Epithelial cell of proximal tubule (primary cell): ENCODE results near the gene SORCS2. TPM values are rescaled to one million over a fixed set of nuclear protein-coding genes. Genes with fewer than 3 reads are reported as not detected.
A peak's percentile ranks its signal among the peaks of the same experiment; 100 is the strongest.

Experiments
- DNase-seq: peaks from one replicate; pipeline ENCODE4 v3.0.0-alpha.2; 2011; ENCODE audit warnings: low read depth
- H3K4me3 ChIP-seq: 2 replicates; pipeline ENCODE4 v1.5.1; 2011; ENCODE audit warnings: low read depth, mild to moderate bottlenecking, low read length
- total RNA-seq: library from RNA; depleted of rRNA; stranded (reverse); fragments of >200 nt; gene quantifications from 2 replicates; pipeline ENCODE4 v1.2.3, GENCODE V29; 2015
- TF ChIP-seq, protein P1 (sequence below): conservative IDR thresholded peaks from 2 replicates; pipeline ENCODE4 v1.5.1; 2012; ENCODE audit warnings: low read depth, mild to moderate bottlenecking, low read length

SORCS2 gene
- total RNA-seq, 1 donor from 2014 or later = 0.29 TPM

GRCh38 chr4:7747566-7747965 lies 555.2 kb downstream of the SORCS2 start:
- H3K4me3 ChIP-seq = no peak overlapping the region
- TF ChIP-seq, protein P1, sequence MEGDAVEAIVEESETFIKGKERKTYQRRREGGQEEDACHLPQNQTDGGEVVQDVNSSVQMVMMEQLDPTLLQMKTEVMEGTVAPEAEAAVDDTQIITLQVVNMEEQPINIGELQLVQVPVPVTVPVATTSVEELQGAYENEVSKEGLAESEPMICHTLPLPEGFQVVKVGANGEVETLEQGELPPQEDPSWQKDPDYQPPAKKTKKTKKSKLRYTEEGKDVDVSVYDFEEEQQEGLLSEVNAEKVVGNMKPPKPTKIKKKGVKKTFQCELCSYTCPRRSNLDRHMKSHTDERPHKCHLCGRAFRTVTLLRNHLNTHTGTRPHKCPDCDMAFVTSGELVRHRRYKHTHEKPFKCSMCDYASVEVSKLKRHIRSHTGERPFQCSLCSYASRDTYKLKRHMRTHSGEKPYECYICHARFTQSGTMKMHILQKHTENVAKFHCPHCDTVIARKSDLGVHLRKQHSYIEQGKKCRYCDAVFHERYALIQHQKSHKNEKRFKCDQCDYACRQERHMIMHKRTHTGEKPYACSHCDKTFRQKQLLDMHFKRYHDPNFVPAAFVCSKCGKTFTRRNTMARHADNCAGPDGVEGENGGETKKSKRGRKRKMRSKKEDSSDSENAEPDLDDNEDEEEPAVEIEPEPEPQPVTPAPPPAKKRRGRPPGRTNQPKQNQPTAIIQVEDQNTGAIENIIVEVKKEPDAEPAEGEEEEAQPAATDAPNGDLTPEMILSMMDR = no peak
- no peak for DNase-seq

GRCh38 chr4:7750523-7750922 lies 558.2 kb downstream of the SORCS2 start:
- DNase-seq = no peak
- TF ChIP-seq, protein P1 = no peak
- no peak overlapping the region for H3K4me3 ChIP-seq

DNA sequence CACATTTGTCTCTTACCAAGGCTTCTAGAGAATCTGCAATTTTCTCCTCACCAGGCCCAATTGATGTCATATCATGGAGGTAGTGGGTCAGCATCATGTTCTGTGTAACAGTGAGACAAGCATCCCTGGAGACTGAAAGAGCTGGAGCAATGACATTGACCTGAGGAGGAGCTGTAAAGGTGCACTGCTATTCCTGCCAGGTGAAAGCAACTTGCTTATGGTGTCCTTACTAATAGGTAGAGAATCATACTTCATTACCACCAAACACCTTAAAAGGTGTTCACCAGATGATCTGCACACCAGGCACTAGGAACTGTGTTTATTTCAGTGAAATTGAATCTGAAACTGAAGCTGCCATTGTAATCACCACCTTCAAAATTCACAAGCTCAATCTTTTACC lies 558.6 kb downstream of the SORCS2 start:
- DNase-seq = no peak
- TF ChIP-seq, protein P1 = no peak
- no peak overlapping the region for H3K4me3 ChIP-seq

- TF ChIP-seq, protein P1 = no peak
- H3K4me3 ChIP-seq = no peak overlapping the region
- peak; percentile 67 for DNase-seq
Measured at GRCh38 chr4:7752649-7753048, 560.3 kb downstream of the SORCS2 start.

GRCh38 chr4:7753271-7753670 lies 560.9 kb downstream of the SORCS2 start:
- TF ChIP-seq, protein P1 = no peak
- H3K4me3 ChIP-seq = peak overlapping the region; percentile 23
- DNase-seq = peak; percentile 50

DNA sequence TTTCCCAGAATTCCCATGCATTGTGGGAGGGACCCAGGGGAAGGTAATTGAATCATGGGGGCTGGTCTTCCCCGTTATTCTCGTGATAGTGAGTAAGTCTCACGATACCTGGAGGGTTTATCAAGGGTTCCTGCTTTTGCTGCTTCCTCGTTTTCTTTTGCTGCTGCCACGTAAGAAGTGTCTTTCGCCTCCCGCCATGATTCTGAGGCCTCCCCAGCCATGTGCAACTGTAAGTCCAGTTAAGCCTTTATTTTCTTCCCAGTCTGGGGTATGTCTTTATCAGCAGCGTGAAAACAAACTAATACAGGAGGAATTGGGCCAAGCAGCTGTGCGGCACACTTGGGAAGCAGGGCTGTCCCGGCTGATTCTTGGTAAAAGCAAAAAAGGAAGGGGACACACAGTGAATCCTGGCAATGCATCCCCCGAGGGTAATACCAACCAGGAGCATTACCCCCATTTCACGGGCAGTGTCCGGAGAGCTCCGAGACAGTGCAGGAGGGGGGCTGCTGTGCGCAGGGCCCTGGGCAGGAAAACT lies 561.7 kb downstream of the SORCS2 start:
- DNase-seq = no peak
- no peak overlapping the region for H3K4me3 ChIP-seq
- TF ChIP-seq, protein P1 = no peak

DNA sequence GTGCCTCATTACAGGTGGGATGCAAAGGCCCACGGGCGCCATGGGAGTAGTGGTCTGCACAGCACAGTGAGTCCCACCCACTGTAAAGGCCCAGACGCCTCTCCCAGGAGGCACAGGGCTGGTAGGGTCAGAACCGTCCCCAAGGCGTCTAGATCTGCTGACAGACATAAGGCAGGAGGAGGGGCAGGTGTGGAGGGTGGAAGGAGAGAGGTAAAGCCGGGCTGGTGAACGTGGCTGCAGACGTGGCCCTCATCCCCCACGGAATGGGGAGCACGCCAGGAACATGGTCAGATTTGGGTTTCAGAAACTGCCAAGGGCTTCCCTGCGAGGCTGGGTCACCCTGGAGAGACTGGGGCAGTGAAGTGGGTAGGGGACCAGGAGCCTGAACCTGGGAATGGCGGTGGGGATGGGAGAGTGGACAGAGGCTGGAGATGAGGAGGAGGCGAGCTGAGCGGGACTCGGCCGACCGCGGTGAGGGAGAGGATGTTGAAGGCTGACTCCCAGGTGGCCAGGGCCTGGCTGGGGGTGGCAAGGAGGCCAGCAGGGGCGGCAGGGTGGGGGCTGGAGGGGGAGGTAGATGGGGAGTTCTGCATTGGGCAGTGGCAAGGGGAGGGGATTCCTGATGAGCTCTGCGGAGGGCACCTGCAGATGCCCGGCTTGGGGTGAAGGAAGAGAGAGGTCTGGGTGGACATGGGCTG lies 562.4 kb downstream of the SORCS2 start:
- no peak for DNase-seq
- H3K4me3 ChIP-seq = no peak overlapping the region

More for the DNA sequence above, 562.4 kb downstream of the SORCS2 start:
- TF ChIP-seq, protein P1 = no peak
